Right lung (tissue), 10 donors: ENCODE data around the gene MPG. TPM values are rescaled to one million over a fixed set of nuclear protein-coding genes. Genes with fewer than 3 reads are reported as not detected.
"Not testable (repeated sequence)": the region's sequence is repeated elsewhere in the genome, so short reads cannot be mapped to it uniquely, and the experiment has no call there.

ENCODE experiments used
- DNase-seq, 2 donors: peaks; one replicate each; pipeline ENCODE4 v3.0.0-alpha.2; 2013
- long read RNA-seq, 8 donors: transcript quantifications; one replicate each; lab custom pipeline, GENCODE V29; 2026
- polyA plus RNA-seq, 5 donors: library from polyadenylated mRNA; unstranded; fragments of 120-200 nt; gene quantifications; one replicate each; pipeline versions ENCODE4 v1.2.1 to v1.2.3, GENCODE V29; 2013; ENCODE audit warnings: inconsistent platforms in 1 of 5, low replicate concordance in 1 of 5; ENCODE audit not compliant: insufficient read length in 5 of 5, insufficient read depth in 1 of 5

MPG gene
- polyA plus RNA-seq: 10 to 100 TPM; 19.5 to 50.8 (median 26.3) TPM
- long read RNA-seq, donor 1, transcript MPG-202 (4 exons, 1,205 nt): major isoform, 31 of 53 reads
- long read RNA-seq, donor 1, partial matches to known transcripts: 20 of 53 reads
- long read RNA-seq, donor 1, other reads (novel, unspliced or antisense): 0 of 53 reads
- long read RNA-seq, donor 2, transcript MPG-202 (4 exons, 1,205 nt): major isoform, 23 of 26 reads
- long read RNA-seq, donor 2, partial matches to known transcripts: 0 of 26 reads
- long read RNA-seq, donor 2, other reads (novel, unspliced or antisense): 0 of 26 reads
- long read RNA-seq, donor 3, transcript MPG-202 (4 exons, 1,205 nt): major isoform, 25 of 67 reads
- long read RNA-seq, donor 3, partial matches to known transcripts: 40 of 67 reads
- long read RNA-seq, donor 3, other reads (novel, unspliced or antisense): 0 of 67 reads
- long read RNA-seq, donor 4, transcript MPG-202 (4 exons, 1,205 nt): major isoform, 18 of 24 reads
- long read RNA-seq, donor 4, partial matches to known transcripts: 6 of 24 reads
- long read RNA-seq, donor 4, other reads (novel, unspliced or antisense): 0 of 24 reads
- long read RNA-seq, donor 5, transcript MPG-202 (4 exons, 1,205 nt): major isoform, 38 of 41 reads
- long read RNA-seq, donor 5, partial matches to known transcripts: 0 of 41 reads
- long read RNA-seq, donor 5, other reads (novel, unspliced or antisense): 0 of 41 reads
- long read RNA-seq, donor 6, transcript MPG-202 (4 exons, 1,205 nt): major isoform, 38 of 43 reads
- long read RNA-seq, donor 6, partial matches to known transcripts: 5 of 43 reads
- long read RNA-seq, donor 6, other reads (novel, unspliced or antisense): 0 of 43 reads
- long read RNA-seq, donor 7, transcript MPG-202 (4 exons, 1,205 nt): major isoform, 23 of 44 reads
- long read RNA-seq, donor 7, partial matches to known transcripts: 10 of 44 reads
- long read RNA-seq, donor 7, other reads (novel, unspliced or antisense): 11 of 44 reads
- long read RNA-seq, donor 8, transcript MPG-202 (4 exons, 1,205 nt): major isoform, 8 of 16 reads
- long read RNA-seq, donor 8, partial matches to known transcripts: 0 of 16 reads
- long read RNA-seq, donor 8, other reads (novel, unspliced or antisense): 6 of 16 reads

GRCh38 chr16:77807-78443 is at the start of gene MPG:
MPG (plus strand) TSS chr16:78225; CDS start chr16:78310, 85 bp downstream.
- peak; percentile 78 to 82 for DNase-seq

DNA sequence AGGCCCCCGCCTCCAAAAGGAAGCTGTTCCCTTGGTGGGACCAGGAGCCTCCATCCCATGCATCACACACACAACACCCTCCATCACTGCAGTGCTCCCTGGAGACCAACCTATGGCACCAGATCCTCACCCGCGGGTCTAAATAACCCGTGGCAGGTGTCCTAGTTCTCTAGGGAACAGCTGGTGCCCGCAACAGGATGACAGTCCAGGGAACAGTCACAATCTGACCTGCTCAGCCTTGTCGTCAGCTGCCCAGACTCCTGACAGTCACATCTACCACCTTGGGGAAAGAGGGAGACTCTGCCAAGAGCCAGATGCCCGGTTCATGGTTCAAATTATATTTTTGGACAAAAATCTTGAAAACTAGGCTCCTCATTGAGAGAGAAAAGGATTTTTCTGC is 47.4 kb upstream of the MPG start:
- DNase-seq: not testable (repeated sequence)

- DNase-seq: not testable (repeated sequence)
Measured at GRCh38 chr16:33154-33876, 44.7 kb upstream of the MPG start.

DNA sequence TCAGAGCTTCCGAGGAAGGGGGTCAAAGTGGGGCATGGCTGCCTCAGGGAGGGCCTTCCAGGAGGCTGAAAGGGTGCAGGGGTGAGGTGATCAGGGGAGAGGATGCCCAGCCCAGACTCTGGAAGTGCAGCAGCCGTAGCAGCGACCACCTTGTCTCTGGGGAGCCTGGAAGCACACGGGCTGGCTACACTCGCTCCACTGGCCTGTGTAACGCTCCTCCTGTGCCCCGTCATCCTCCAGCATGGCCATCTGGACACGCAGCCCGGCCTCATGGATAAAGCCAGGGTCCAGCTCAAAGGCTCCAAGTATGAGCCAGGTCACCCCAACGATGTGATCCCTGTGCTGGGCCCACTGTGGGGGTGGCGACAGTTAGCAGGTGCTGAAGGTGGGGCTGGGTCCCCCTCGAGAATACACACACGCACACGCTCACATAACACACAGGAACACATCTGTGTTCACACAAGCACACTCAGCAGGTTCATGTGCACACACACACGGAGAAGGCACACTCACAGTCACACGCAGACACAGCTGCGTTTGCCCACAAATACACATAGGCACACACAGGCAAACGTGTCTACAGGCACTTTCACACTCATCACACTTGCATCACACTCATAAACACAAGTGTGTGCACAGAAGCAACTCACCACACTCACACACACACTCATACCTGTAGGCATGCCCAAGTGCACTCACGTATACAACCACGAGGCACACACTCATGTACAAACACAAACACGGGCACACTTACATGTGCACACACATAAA is 44.0 kb upstream of the MPG start:
- no peak for DNase-seq

DNA sequence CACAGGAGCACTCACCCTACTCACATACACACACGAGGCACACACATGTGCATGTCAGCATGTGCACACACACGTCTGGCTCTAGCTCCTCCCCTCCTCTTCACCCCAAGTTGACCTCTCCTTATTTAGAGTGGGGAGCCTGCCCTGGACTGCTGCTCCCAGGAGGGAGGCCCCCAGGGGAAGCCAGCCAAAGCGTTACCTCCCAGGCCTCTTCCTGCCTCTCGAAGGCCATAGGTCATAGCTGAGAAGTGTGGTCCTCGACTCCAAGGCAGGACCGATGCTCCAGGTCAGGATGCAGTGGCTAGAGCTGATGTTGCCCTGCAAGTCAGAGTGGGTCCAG is 43.4 kb upstream of the MPG start:
- no peak for DNase-seq

- DNase-seq: no peak
Measured at GRCh38 chr16:35011-35677, 42.9 kb upstream of the MPG start.

DNA sequence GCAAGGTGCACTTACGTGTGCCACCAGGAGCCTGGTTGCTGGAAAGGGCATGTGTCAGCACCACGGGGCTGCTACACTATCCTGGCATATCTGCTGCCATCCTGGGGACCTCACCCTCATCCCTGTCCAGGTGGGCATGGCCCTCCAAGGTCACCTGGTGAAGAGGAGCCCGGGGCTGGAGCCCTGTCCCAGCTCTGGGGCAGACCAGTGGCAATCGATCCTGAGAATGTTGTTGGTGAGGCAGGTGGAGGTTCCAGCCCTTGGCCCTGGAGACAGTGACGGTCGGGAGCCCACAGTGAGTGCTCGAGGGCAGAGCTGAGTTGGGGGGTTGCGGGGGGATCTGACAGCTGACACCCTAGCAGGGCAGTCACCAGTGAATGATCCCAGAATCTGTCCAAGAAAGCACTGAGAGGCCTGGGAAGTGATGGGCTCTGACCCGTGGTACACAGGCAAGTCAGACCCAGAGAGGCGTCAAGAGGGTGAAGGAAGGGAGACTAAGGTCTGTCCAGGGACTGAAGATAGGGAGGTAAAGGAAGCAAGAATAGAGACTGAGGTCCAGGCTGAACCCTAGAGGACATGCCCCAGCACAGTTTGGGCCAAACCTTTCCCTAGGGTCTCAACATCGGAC is 42.2 kb upstream of the MPG start:
- no peak for DNase-seq

DNA sequence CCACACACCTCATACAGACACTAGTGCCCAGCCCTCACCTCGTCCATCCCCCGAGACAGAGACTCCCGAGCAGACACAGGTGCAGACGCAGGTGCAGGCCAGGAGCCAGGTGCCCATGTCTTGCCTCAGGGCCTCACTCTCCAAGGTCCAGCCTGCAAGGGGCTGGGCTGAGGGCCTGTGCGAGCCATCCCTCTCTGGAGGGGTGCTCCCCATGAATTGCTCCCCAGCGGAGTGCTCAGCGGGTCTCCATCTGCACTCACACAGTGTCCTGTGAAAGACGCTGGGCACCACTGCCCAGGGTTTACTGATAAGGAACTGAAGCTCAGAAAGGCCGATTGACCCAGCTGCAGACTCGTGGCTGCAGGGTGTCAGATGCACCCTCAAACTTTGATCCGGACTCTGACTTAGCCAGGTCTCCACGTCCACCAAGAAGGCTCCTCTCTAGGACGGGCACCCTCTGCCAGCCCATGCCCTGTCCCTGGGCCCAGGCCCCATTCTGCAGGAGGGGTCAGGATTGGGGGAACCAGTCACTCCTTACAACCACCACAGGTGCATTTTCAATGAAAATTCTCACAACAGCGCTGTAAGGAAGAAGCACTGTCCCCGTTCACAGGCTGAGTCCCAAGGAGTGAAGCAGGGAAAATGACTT is 41.6 kb upstream of the MPG start:
- no peak for DNase-seq

DNA sequence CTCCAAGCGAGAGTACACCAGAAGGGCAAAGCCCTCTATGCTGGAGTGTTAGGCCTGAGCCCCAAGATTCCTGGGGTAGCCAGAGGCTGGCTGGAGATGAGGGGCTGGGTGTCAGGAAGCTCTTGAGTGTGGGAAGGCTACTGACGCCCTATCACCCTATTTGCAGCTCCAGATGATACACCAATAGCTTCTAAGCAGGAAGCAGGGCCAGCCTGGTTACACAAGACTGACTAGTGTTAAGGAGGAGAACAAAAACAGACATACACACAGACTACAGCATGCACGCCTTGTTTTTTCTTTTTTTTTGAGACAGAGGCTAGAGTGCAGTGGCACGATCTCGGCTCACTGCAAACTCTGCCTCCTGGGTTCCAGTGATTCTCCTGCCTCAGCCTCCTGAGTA is 40.5 kb upstream of the MPG start:
- no peak for DNase-seq

DNA sequence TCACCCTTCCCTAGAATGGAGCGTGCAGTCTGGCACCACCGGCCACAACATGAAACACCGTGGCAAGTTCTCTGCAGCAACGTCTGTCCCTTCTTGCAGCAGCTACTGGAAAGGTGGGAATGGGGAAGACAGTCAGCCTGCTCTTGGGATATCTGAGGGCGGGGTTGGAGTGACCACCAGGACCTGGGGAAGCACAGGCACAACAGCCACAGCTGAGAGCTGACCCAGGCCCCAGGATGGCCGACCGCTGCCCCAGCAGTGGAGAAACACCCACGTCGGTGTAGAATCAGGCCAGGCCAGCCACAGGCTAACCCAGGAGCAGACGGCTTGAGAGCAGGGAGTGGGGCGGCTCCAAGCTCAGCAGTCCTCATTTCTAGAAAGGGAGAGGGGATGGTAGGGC is 39.8 kb upstream of the MPG start:
- DNase-seq: not testable (repeated sequence)

DNA sequence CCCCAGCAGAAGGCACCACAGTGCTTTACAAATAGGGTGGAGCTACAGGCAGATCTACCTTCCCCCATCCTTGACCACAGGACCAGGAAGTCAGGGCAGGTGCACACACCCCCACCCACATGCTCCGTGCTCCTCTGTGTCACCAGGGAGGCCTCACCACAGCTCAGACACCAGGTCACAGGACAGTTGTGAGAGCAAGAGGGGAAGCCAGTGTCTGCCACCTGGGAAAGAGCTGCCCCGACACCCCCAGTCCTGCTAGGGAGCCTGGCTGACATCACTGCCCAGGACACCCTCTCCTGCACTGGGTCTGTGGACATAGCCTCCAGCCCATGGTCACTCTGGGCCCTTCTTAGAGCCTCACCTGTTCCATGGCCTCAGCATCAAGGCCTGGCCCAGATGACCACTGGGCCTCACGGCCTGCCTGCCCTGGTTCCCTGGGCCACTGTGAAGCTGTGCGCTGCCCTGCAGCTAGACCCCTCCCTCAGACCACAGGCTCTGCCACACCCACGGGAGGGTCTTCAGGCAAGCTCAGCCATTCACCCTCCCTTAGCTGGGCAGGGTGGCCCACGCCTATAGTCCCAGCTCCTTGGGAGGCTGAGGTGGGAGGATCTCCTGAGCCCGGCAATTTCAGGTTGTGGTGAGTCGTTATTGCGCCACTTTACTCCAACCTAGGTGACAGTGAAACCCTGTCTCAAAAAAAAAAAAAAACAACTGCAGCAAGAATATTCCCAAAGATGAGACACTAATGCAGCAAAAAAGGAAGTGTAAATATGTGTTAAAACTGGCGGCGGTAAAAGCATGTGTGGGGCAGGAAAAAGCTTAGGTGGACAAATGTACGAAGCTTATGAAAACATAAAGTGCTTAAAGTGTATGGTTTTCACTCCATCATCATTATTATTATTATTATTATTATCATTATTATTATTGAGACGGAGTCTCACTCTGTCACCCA is 38.8 kb upstream of the MPG start:
- no peak for DNase-seq

GRCh38 chr16:41439-42068 is 36.5 kb upstream of the MPG start:
- DNase-seq: no peak

- DNase-seq: no peak
Measured at GRCh38 chr16:42069-42457, 36.0 kb upstream of the MPG start.

DNA sequence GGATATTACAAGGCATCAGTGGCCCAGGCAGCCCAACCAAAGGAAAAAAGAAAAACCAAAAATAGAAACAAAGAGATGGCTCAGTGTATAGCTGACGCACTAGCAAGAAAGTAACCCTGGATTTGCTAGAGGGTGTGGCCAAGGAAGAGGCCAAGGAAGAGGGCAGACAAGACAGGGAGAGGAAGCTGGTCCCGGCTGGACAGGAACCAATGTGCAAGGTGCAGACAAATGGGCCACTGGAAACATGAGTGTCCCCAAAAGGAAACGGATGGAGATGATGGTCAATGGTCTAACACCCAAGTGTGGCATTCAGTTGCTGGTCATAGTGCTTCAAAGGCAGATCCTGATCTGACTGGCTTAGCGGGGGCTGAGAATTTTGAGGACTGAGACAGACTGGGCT is 35.3 kb upstream of the MPG start:
- no peak for DNase-seq

DNA sequence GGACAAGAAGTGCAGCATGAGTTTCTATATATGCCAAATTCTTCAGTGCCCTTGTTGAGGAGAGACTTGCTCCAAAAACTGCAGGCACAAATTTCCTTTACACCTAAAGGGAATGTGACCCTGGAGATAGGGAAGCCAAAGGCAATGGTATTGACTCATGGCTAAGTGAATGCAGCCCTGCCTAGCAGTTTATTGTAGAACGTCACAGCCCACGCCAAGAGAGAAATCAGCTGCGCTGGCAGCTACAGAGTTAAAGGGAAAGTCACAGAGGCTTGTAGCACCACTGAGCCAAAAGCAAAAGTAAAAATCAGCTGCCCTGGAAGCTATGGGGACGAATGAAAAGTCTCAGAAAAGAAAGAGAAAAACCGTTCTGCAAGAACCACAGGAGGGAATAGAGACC is 34.7 kb upstream of the MPG start:
- DNase-seq: no peak

GRCh38 chr16:44655-45054 is 33.4 kb upstream of the MPG start:
- DNase-seq: no peak

DNA sequence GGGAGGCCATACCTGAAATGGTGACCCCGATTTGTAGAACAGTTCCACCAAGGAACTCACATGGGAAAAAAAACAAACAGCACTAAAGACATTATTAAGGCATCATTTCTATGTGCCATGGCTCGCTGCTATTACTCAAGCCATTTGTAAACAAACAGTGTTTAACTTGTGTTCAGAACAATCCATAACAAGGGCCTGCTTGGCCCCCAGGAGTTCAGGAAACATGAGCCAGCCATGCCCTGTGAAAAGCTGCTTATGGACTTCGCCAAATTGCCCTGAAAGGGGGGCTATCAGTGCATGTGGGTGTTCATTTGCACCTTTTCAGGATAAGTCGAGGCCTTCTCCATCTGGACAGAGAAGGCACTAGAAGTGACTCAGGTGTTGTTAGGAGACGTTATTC is 32.6 kb upstream of the MPG start:
- no peak for DNase-seq
